ENCODE results near the gene DAB2IP. TPM values are rescaled to one million over a fixed set of nuclear protein-coding genes. Genes with fewer than 3 reads are reported as not detected.

DAB2IP gene
- total RNA-seq, 6 experiments from 2014 or later, result 23.0 to 28.2 (median 25.7) TPM

GRCh38 chr9:121688146-121688680 lies 36.8 kb downstream of the DAB2IP start:
- Mint-ChIP-seq H3K27me3 (ENCODE audit: insufficient read depth) (no peaks in the 10 kb centered on the region; the same call in none of the 2 replicates), H3K4me1 (ENCODE audit: low read depth) (peaks cover 13% of the 10 kb centered on the region), H3K9me3 (no peaks in the 10 kb centered on the region), H3K4me3 (no peak overlapping the region), H3K36me3 (ENCODE audit: low read depth) (no peaks in the 10 kb centered on the region), H3K27ac (no peak overlapping the region)
- TF ChIP-seq, protein P1, sequence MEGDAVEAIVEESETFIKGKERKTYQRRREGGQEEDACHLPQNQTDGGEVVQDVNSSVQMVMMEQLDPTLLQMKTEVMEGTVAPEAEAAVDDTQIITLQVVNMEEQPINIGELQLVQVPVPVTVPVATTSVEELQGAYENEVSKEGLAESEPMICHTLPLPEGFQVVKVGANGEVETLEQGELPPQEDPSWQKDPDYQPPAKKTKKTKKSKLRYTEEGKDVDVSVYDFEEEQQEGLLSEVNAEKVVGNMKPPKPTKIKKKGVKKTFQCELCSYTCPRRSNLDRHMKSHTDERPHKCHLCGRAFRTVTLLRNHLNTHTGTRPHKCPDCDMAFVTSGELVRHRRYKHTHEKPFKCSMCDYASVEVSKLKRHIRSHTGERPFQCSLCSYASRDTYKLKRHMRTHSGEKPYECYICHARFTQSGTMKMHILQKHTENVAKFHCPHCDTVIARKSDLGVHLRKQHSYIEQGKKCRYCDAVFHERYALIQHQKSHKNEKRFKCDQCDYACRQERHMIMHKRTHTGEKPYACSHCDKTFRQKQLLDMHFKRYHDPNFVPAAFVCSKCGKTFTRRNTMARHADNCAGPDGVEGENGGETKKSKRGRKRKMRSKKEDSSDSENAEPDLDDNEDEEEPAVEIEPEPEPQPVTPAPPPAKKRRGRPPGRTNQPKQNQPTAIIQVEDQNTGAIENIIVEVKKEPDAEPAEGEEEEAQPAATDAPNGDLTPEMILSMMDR (IDR thresholded peaks at IDR 0.05), result no peak
- DNase-seq, result no peak

DNA sequence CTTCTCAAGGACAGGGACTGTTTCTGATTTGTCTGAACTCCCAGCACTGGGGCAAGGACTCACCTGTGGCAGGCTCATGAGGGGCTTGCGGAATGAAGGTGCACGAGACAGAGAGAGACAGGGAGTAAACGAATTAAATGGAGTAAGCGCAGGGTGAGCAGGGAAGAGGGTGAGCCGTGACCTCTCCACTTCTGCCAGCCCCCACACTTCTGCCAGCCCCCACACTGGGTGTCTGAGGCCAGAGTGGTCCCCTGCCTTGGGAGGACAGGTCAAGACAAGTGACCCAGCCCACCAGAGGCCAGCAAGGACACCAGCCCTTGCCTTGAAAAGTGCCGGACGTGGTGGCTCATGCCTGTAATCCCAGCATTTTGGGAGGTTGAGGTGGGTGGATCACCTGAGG lies 37.2 kb downstream of the DAB2IP start:
- no peaks in the 10 kb centered on the region; the same call in none of the 2 replicates for H3K27me3 Mint-ChIP-seq (ENCODE audit: insufficient read depth)
- no peak overlapping the region for H3K4me3 Mint-ChIP-seq
- peaks cover 17% of the 10 kb centered on the region for H3K4me1 Mint-ChIP-seq (ENCODE audit: low read depth)
- H3K36me3 Mint-ChIP-seq (ENCODE audit: low read depth), result no peaks in the 10 kb centered on the region
- H3K27ac Mint-ChIP-seq, result no peak overlapping the region
- DNase-seq, result no peak
- H3K9me3 Mint-ChIP-seq, result no peaks in the 10 kb centered on the region
- TF ChIP-seq, protein P1 (IDR thresholded peaks at IDR 0.05), result no peak

- H3K27ac Mint-ChIP-seq, result no peak overlapping the region
- H3K9me3 Mint-ChIP-seq, result no peaks in the 10 kb centered on the region
- H3K36me3 Mint-ChIP-seq (ENCODE audit: low read depth), result no peaks in the 10 kb centered on the region
- peaks cover 17% of the 10 kb centered on the region for H3K4me1 Mint-ChIP-seq (ENCODE audit: low read depth)
- no peak for DNase-seq
- TF ChIP-seq, protein P1 (IDR thresholded peaks at IDR 0.05), result no peak
- no peak overlapping the region for H3K4me3 Mint-ChIP-seq
- no peaks in the 10 kb centered on the region; the same call in none of the 2 replicates for H3K27me3 Mint-ChIP-seq (ENCODE audit: insufficient read depth)
Measured at GRCh38 chr9:121689461-121690157, 38.2 kb downstream of the DAB2IP start.

- Mint-ChIP-seq H3K27ac (no peak overlapping the region), H3K36me3 (ENCODE audit: low read depth) (no peaks in the 10 kb centered on the region), H3K4me3 (no peak overlapping the region), H3K9me3 (no peaks in the 10 kb centered on the region), H3K27me3 (ENCODE audit: insufficient read depth) (no peaks in the 10 kb centered on the region; the same call in none of the 2 replicates), H3K4me1 (ENCODE audit: low read depth) (peaks cover 17% of the 10 kb centered on the region)
- no peak for DNase-seq
- TF ChIP-seq, protein P1 (IDR thresholded peaks at IDR 0.05), result no peak
Measured at GRCh38 chr9:121690316-121690715, 38.9 kb downstream of the DAB2IP start.

DNA sequence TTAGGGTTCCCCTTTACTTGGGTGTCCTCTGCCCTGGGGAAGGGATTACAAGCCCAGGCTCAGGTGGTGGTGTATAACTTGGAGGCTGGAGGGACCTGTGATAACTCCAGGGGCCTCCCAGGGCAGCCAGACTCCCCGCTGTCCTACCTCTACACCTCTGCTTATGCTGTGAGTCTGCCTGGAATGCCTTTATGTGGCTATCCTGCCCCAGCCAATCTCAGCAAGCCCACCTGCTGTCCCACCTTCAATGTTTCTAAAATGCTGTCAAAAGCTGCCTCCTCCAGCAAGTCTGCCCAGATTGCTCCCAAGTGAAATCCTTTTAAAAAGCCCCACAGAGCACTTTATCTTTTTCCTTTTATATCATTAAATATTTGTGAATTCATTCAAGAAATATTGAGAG lies 39.3 kb downstream of the DAB2IP start:
- Mint-ChIP-seq H3K27ac (no peak overlapping the region), H3K4me1 (ENCODE audit: low read depth) (peaks cover 17% of the 10 kb centered on the region), H3K36me3 (ENCODE audit: low read depth) (no peaks in the 10 kb centered on the region), H3K4me3 (no peak overlapping the region), H3K9me3 (no peaks in the 10 kb centered on the region), H3K27me3 (ENCODE audit: insufficient read depth) (no peaks in the 10 kb centered on the region; the same call in none of the 2 replicates)
- TF ChIP-seq, protein P1 (IDR thresholded peaks at IDR 0.05), result no peak
- no peak for DNase-seq
